GM21381 (cell line): ENCODE results near the gene THOC6.
"Not testable (repeated sequence)": the region's sequence is repeated elsewhere in the genome, so short reads cannot be mapped to it uniquely, and the experiment has no call there.

ENCODE experiments used
- ATAC-seq: cut with Tn5 transposase; IDR thresholded peaks from one replicate; pipeline ENCODE4 v1.9.1; 2021; ENCODE audit warnings: mild to moderate bottlenecking, moderate library complexity; ENCODE audit not compliant: unreplicated experiment

The THOC6 gene

GRCh38 chr16:3052571-3053329, 28.9 kb downstream of the THOC6 start:
- ATAC-seq: not testable (repeated sequence)

DNA sequence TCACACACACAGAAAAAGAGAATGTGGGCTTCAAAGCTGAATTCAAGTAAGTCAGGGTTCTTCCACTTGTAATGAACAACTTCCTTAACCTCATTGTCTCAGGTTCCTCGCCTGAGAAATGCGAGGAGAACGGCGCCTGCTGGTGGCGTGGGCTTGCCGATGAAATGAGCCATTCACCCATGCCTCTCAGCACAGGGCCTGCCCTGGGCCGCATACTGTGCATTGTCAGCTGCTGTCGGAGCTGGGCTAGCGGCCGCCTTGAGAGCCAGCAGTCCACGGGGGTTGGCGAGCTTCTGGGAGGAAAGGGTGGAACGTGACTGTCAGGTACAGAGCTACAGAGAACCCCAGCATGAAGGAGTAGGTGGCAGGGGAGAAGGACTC, 29.5 kb downstream of the THOC6 start:
- not testable (repeated sequence) for ATAC-seq

DNA sequence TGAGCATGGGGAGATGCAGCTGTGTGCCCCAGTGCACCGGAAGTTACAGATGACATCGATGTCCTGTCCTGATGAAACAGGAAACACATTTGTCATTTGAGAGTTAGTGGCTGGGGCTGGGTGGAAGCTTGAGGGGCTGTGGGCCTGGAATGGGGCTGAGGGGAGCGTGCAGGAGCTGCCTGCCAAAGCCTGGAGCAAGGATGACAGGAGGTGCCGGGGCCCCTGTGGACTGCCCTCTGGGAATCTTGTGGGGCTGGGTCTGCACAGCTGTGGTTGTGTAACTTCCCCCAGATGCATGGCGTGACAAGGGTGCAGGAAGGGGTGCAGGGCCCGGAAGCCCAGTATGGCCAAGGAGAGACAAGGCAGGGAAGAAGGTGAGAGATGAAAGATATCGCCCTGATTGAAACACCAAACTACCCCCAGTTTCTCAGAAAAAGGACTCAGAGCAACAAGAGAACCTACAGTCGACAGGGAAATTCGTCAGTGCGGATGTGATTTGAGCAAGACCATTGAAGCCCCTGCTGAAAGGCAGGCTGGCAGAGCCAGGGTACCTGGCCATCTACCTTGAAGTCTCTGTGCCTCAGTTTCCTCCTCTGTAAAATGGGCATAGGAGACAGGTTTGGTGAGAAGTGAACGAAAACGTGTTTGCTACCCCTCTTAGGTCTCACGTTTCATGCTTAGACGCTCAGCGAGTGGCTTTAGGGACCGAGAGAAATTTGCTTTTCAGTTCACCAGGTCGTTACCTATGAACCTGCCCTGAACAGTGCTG, 31.3 kb downstream of the THOC6 start:
- ATAC-seq: no peak

DNA sequence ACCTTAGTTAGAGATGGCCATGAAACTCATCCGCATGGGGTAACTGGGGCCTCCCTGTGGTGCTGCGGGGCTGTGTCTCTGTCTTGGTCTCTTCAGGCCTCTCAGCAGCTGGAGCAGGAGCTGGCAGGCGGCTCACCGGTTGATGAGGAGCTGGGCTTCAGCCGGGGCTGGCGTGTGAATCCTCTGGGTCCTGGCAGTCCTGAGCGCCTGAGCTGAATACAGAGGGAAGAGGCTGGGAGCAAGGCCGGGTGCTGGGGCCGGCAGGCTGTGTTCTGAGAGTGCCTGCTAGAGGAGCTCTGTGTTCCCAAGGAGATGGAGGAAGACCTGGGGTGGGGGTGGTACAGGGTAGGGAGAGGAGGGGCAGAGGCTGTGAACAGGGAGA, 31.9 kb downstream of the THOC6 start:
- not testable (repeated sequence) for ATAC-seq

GRCh38 chr16:3056336-3057180, 32.7 kb downstream of the THOC6 start:
- ATAC-seq: no peak

GRCh38 chr16:3057181-3058138, 33.6 kb downstream of the THOC6 start:
- ATAC-seq: no peak

GRCh38 chr16:3058139-3059030, 34.5 kb downstream of the THOC6 start:
- peak; percentile 31 for ATAC-seq

- peak; percentile 78 for ATAC-seq
Measured at GRCh38 chr16:3059041-3059722, 35.3 kb downstream of the THOC6 start.

- ATAC-seq: no peak
Measured at GRCh38 chr16:3059723-3060242, 35.9 kb downstream of the THOC6 start.

DNA sequence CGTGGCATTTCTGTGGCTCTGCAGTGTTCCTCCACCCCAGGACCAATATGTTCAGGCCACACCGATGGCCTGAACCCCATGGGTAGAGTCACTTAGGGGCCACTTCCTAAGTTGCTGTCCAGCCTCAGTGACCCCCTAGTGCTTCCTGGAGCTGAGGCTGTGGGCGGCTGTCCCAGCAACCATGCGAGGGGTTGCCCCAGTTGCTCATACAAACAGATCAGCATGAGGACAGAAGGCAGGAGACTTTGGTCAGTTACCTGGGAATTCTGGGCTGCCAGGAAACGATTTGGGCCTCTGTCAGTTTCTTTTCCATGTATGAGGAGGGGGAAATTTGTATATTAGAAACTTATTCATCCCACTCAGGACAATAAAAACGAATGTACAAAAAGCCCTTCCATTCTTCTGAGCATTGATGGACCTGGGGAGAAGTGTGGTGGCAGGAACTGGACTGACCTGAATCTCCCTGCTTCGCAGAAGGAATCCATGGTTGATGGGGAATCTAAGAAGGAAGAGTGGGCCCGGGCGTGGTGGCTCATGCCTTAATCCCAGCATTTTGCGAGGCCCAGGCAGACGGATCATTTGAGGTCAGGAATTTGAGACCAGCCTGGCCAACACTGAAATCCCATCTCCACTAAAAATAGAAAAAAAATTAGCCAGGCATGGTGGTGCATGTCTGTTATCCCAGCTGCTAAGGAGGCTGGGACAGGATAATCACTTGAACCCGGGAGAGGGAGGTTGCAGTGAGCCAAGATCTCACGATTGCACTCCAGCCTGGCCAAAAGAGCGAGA, 36.7 kb downstream of the THOC6 start:
- no peak for ATAC-seq

- ATAC-seq: no peak
Measured at GRCh38 chr16:3062553-3062952, 38.7 kb downstream of the THOC6 start.

DNA sequence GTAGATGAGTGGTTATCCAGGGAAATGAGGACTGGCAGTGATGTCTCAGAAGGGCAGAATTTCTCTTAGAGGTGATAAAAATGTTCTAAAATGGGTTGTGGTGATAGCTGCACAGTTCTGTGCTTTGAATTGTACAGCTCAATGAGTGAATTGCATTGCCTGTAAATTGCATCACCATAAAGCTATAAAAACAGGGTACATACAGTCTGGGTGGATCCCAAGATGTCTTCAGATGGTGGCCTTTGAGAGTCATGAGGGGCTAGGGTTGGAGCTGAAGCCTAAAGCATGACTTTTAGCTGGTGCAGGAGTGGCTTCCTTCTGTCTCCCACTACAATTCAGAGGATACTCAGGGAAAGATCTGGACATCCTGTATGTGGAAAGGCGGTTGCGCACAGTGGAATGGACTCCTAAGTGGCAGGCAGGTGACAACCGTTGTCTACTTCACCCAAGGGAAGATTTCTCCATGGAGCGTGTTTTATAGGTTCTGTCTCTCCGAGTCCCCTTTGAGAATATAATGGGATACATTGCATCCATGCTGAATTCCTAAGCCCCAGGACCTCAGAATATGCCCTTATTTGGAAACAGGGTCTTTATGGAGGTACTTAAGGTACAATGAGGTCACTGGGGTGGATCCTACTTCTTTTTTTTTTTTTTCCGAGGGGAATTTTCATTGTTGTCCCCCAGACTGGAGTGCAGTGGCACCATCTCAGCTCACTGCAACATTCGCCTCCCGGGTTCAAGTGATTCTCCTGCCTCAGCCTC, 40.0 kb downstream of the THOC6 start:
- ATAC-seq: no peak

DNA sequence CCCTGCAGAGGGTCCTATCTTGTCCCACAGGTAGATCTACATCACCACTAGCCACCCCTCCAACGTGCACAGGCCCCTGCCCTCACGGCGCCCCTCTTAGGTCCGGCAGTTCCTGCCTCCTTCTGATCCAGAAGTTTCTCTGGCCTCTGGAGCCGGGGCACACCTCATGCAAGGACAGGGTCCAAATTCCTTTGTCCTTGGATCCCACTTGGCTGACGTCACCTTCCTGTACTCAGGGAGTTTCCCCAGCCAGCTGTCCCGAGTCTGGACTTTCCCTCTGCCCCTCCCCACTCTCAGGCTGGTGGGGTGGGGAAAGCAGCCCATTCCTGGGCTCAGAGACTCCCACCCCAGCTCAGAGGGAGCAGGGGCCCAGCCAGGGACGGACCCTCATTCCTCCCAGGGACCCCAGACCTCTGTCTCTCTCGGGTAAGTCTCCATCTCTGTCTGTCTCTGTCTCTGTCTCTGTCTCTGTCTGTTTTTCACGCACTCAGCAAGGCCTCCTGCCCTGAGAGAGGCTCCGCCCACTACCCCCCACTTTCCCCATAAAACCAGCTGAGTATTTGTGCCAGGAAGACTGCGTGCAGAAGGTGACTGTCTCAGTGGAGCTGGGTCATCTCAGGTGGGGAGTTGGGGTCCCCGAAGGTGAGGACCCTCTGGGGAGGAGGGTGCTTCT, 41.4 kb downstream of the THOC6 start, which contains the start of gene IL32:
IL32 (plus strand) TSS at position 572 of the 673 bp plus-strand sequence. CDS start 172 bp downstream, outside the sequence.
- ATAC-seq: no peak

DNA sequence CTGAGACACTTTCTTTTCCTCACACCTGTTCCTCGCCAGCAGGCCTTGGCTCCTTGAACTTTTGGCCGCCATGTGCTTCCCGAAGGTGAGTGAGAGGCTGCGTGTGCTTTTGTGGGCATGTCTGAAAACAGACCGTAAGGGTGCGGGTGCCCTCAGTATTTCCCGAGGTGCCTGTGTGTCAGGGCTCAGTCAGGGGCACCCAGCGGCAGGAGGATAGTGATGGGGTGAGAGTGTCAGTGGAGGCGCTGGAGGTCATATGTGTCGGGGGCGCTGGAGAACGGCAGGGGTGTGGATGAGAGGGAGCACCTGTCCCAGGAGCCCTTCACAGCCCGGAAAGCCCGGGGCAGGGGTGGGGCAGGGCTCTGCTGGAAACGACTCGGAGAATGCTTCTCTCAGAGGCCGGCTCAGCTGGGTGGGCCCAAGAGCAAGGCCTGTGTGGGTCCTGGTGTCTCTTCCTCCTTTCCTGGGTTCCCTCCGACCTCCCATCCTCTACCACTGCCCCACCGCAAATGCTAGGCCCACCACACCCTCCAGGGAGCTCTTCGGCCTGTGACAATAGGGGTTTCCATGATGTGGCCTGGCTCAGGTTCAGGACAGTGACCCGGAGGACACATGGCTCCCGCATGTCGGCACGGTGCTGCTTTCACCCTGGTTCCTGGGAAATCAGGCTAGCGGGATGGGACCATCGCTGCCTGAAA, 42.1 kb downstream of the THOC6 start:
- no peak for ATAC-seq

- no peak for ATAC-seq
Measured at GRCh38 chr16:3066440-3066748, 42.6 kb downstream of the THOC6 start.

DNA sequence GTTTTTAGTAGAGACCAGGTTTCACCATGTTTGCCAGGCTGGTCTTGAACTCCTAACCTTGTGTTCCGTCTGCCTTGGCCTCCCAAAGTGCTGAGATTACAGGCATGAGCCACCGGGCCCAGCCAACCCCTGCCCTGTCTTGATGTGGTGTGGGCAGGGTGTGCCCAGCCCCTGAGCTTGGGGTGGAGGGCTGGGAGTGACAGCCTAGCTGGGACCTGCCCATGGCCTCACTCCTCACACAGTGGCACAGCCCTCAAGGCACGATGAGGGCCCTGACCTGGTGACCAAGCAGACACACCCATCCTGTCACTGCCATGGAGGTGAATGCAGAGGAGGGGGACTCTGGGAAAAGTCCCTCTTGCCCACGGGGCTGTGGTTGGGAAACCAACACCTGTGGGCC, 44.7 kb downstream of the THOC6 start:
- no peak for ATAC-seq
